Bone marrow (tissue), 2 donors: ENCODE results near the gene FAM149A.

ENCODE experiments used
- DNase-seq, 2 donors: peaks; one replicate each; lab custom pipeline; 2025; lab: John Stamatoyannopoulos, UW

FAM149A gene

GRCh38 chr4:186105647-186106321 is 1.3 kb downstream of the FAM149A start:
- DNase-seq: no peak

- DNase-seq: no peak
Measured at GRCh38 chr4:186107947-186108346, 3.4 kb downstream of the FAM149A start.

GRCh38 chr4:186108391-186108790 is 3.9 kb downstream of the FAM149A start:
- DNase-seq: no peak

GRCh38 chr4:186109245-186109644 is 4.7 kb downstream of the FAM149A start:
- DNase-seq: no peak

- no peak for DNase-seq
Measured at GRCh38 chr4:186116697-186117096, 12.2 kb downstream of the FAM149A start.

GRCh38 chr4:186118582-186118981 is 14.1 kb downstream of the FAM149A start:
- no peak for DNase-seq

- no peak for DNase-seq
Measured at GRCh38 chr4:186121057-186121456, 16.6 kb downstream of the FAM149A start.

GRCh38 chr4:186128842-186129241 is 24.3 kb downstream of the FAM149A start:
- no peak for DNase-seq

- no peak for DNase-seq
Measured at GRCh38 chr4:186131935-186132334, 27.4 kb downstream of the FAM149A start.

GRCh38 chr4:186132577-186133242 is 28.2 kb downstream of the FAM149A start:
- no peak for DNase-seq

GRCh38 chr4:186134257-186134656 is 29.8 kb downstream of the FAM149A start:
- no peak for DNase-seq

GRCh38 chr4:186134861-186135260 is 30.4 kb downstream of the FAM149A start:
- no peak for DNase-seq

GRCh38 chr4:186137196-186137794 is 32.8 kb downstream of the FAM149A start:
- DNase-seq: no peak

GRCh38 chr4:186144198-186144945 is 39.9 kb downstream of the FAM149A start:
- no peak for DNase-seq

- no peak for DNase-seq
Measured at GRCh38 chr4:186144946-186145569, 40.6 kb downstream of the FAM149A start.

- no peak for DNase-seq
Measured at GRCh38 chr4:186146458-186146857, 42.0 kb downstream of the FAM149A start.

- no peak for DNase-seq
Measured at GRCh38 chr4:186148336-186148975, 44.0 kb downstream of the FAM149A start.

GRCh38 chr4:186149872-186150271 is 45.4 kb downstream of the FAM149A start:
- no peak for DNase-seq

- no peak for DNase-seq
Measured at GRCh38 chr4:186150926-186151325, 46.4 kb downstream of the FAM149A start.

GRCh38 chr4:186151499-186151898 is 47.0 kb downstream of the FAM149A start:
- DNase-seq: no peak

- no peak for DNase-seq
Measured at GRCh38 chr4:186158021-186158813, 53.7 kb downstream of the FAM149A start.
